ENCODE data around the gene KLHL22.

DNA sequence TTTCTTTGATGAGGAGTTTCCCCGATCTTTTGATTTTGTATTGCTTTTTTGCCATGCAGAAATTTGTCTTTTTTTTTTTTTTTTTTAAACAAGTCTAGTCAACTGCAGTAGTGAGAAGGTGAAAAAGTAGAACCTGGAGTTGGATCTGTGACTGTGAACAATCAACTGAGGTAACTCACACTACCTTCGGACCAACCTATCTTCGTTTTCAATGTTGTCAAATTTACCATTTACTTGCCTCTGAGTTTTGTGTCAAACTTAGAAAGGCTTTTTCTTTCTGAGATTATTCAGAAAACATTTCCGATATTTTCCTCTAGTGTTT is 20.5 kb downstream of the KLHL22 start:
- TF ChIP-seq, protein P1, sequence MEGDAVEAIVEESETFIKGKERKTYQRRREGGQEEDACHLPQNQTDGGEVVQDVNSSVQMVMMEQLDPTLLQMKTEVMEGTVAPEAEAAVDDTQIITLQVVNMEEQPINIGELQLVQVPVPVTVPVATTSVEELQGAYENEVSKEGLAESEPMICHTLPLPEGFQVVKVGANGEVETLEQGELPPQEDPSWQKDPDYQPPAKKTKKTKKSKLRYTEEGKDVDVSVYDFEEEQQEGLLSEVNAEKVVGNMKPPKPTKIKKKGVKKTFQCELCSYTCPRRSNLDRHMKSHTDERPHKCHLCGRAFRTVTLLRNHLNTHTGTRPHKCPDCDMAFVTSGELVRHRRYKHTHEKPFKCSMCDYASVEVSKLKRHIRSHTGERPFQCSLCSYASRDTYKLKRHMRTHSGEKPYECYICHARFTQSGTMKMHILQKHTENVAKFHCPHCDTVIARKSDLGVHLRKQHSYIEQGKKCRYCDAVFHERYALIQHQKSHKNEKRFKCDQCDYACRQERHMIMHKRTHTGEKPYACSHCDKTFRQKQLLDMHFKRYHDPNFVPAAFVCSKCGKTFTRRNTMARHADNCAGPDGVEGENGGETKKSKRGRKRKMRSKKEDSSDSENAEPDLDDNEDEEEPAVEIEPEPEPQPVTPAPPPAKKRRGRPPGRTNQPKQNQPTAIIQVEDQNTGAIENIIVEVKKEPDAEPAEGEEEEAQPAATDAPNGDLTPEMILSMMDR (IDR thresholded peaks at IDR 0.05; ENCODE audit: low read length) = no peak
- no peak for TF ChIP-seq EZH2phosphoT487 (IDR thresholded peaks at IDR 0.05; ENCODE audit: low read length)
- TF ChIP-seq EZH2 (optimal IDR thresholded peaks at IDR 0.05; ENCODE audit: low read depth, low read length) = no peak
